Thyroid gland (tissue), 4 donors: ENCODE data around the gene ANKRD52. TPM values are rescaled to one million over a fixed set of nuclear protein-coding genes. Genes with fewer than 3 reads are reported as not detected.
A peak's percentile ranks its signal among the peaks of the same experiment; 100 is the strongest.
"Not testable (repeated sequence)": the region's sequence is repeated elsewhere in the genome, so short reads cannot be mapped to it uniquely, and the experiment has no call there.

Source experiments
- DNase-seq, 2 donors: peaks; one replicate each; pipeline ENCODE4 v3.0.0-alpha.2; 2019
- H3K27ac ChIP-seq, 3 donors: fragments of 200-600 bp; sonication (generic); 1 replicate in 2 of 3; 2 replicates in 1 of 3; pipeline ENCODE4 v1.5.1; 2016 to 2019; ENCODE audit warnings: mild to moderate bottlenecking in 1 of 3, moderate library complexity in 1 of 3
- H3K27me3 ChIP-seq: fragments of 200-600 bp; sonication (generic); one replicate; pipeline ENCODE4 v1.5.1; 2019
- H3K36me3 ChIP-seq, 2 donors: fragments of 200-600 bp; sonication (generic); one replicate each; pipeline ENCODE4 v1.5.1; 2016 to 2019
- H3K4me1 ChIP-seq, 2 donors: fragments of 200-600 bp; sonication (generic); one replicate each; pipeline ENCODE4 v1.5.1; 2017 to 2019
- H3K4me3 ChIP-seq, 3 donors: fragments of 200-600 bp; sonication (generic); replicated peaks in 1 of 3; 1 replicate in 2 of 3; 2 replicates in 1 of 3; pipeline ENCODE4 v1.5.1; 2016; ENCODE audit warnings: mild to moderate bottlenecking in 1 of 3
- H3K9me3 ChIP-seq: fragments of 200-600 bp; sonication (generic); one replicate; pipeline ENCODE4 v1.5.1; 2017
- CTCF ChIP-seq, 6 experiments: fragments of 200-600 bp in 3 of 6; fragments of 450-650 bp in 3 of 6; sonication (generic) in 3 of 6; IDR thresholded peaks; one replicate each; pipeline ENCODE4 v1.5.1; 2016 to 2019; ENCODE audit warnings: antibody characterized with exemption in 6 of 6, mild to moderate bottlenecking in 2 of 6, inconsistent platforms in 1 of 6, moderate library complexity in 1 of 6
- POLR2A ChIP-seq, 2 donors: fragments of 450-650 bp; IDR thresholded peaks; one replicate each; pipeline ENCODE4 v1.6.1; 2017; ENCODE audit warnings: antibody characterized with exemption in 2 of 2, mild to moderate bottlenecking in 2 of 2, moderate library complexity in 1 of 2
- WGBS, 2 donors: methylation state at CpG; one replicate each; pipeline ENCODE4 v1.1.5; 2017; 5-methylcytosine and 5-hydroxymethylcytosine counted together
- intact Hi-C: fragments of 100-400 bp; cut with DNase I; formaldehyde crosslinking; loops from one replicate; pipeline ENCODE4 v1.15.1; 2023
- total RNA-seq, 4 donors: library from RNA; depleted of rRNA; stranded (reverse); fragments of >200 nt; gene quantifications; one replicate each; pipeline ENCODE4 v1.2.3, GENCODE V29; 2016

The ANKRD52 gene
- total RNA-seq, 4 donors from 2014 or later: 15.9 to 22.3 (median 18.3) TPM

GRCh38 chr12:56197921-56198635 lies 60.1 kb downstream of the ANKRD52 start:
- H3K9me3 ChIP-seq: no peaks in the 10 kb centered on the region
- WGBS, 2 donors: 85 to 93% methylated on average over 9 of the region's 9 CpGs
- no peak overlapping the region for H3K27ac ChIP-seq
- intact Hi-C loops: no loop called here
- DNase-seq: no peak
- H3K36me3 ChIP-seq: no peaks in the 10 kb centered on the region
- peaks cover 0 to 5% of the 10 kb centered on the region in 2 donors for H3K4me1 ChIP-seq
- H3K4me3 ChIP-seq: no peak overlapping the region
- TF ChIP-seq CTCF (IDR thresholded peaks at IDR 0.05): no peak
- TF ChIP-seq POLR2A (IDR thresholded peaks at IDR 0.05): no peak
- H3K27me3 ChIP-seq: no peaks in the 10 kb centered on the region

- H3K9me3 ChIP-seq, H3K36me3 ChIP-seq, H3K27me3 ChIP-seq, H3K27ac ChIP-seq, H3K4me1 ChIP-seq, intact Hi-C loops, H3K4me3 ChIP-seq, DNase-seq: not testable (repeated sequence)
- WGBS, 2 donors: 70 to 72% methylated on average over 11 of the region's 11 CpGs
These were observed 61.2 kb downstream of the ANKRD52 start for GRCh38 chr12:56196818-56197550.

GRCh38 chr12:56193025-56193578 lies 65.1 kb downstream of the ANKRD52 start:
- intact Hi-C loops: loop anchor here (2.0 kb wide), 1 partner anchor 32 kb away; the partner anchor contains the start of gene NABP2
- 29 to 48% methylated on average over 1 of the region's 1 CpG for WGBS, 2 donors
- no peak overlapping the region for H3K4me3 ChIP-seq

GRCh38 chr12:56192582-56192981 lies 65.6 kb downstream of the ANKRD52 start:
- no peaks in the 10 kb centered on the region for H3K27me3 ChIP-seq
- intact Hi-C loops: loop anchor here (2.0 kb wide), 1 partner anchor 32 kb away; the partner anchor contains the start of gene NABP2
- no peak overlapping the region for H3K4me3 ChIP-seq
- DNase-seq: no peak
- TF ChIP-seq CTCF (IDR thresholded peaks at IDR 0.05): no peak
- TF ChIP-seq POLR2A (IDR thresholded peaks at IDR 0.05): no peak
- no peak overlapping the region for H3K27ac ChIP-seq
- H3K4me1 ChIP-seq: peaks cover 7 to 21% of the 10 kb centered on the region in 2 donors
- no peaks in the 10 kb centered on the region for H3K9me3 ChIP-seq
- H3K36me3 ChIP-seq: no peaks in the 10 kb centered on the region

More at GRCh38 chr12:56193025-56193578, 65.1 kb downstream of the ANKRD52 start:
- Histone ChIP-seq H3K27ac (no peak overlapping the region), H3K36me3 (no peaks in the 10 kb centered on the region), H3K9me3 (no peaks in the 10 kb centered on the region), H3K27me3 (no peaks in the 10 kb centered on the region), H3K4me1 (peaks cover 2 to 15% of the 10 kb centered on the region in 2 donors)
- TF ChIP-seq POLR2A (IDR thresholded peaks at IDR 0.05): no peak
- TF ChIP-seq CTCF (IDR thresholded peaks at IDR 0.05): peak; percentile 44 to 89 (median 81)
- peak; percentile 77 to 79 for DNase-seq

GRCh38 chr12:56190695-56191155 lies 67.5 kb downstream of the ANKRD52 start:
- Histone ChIP-seq H3K4me1 (peaks cover 14 to 22% of the 10 kb centered on the region in 2 donors), H3K36me3 (peaks cover 0 to under 1% of the 10 kb centered on the region in 2 donors), H3K27ac (peak overlapping the region; percentile 84 to 99 (median 98)), H3K4me3 (peak overlapping the region; percentile 14 to 94 (median 77)), H3K9me3 (no peaks in the 10 kb centered on the region), H3K27me3 (no peaks in the 10 kb centered on the region)
- DNase-seq: no peak
- TF ChIP-seq CTCF (IDR thresholded peaks at IDR 0.05): no peak
- no peak for TF ChIP-seq POLR2A (IDR thresholded peaks at IDR 0.05)
- intact Hi-C loops: no loop called here
- WGBS, 2 donors: 28 to 30% methylated on average over 9 of the region's 9 CpGs
